Fibroblast of skin of left biceps (primary cell): ENCODE data around the gene HDAC4.

Experiments
- DNase-seq, 2 experiments: peaks; one replicate each; pipeline ENCODE4 v3.0.0-alpha.2; 2013; ENCODE audit warnings: low read depth in 2 of 2

HDAC4 gene

DNA sequence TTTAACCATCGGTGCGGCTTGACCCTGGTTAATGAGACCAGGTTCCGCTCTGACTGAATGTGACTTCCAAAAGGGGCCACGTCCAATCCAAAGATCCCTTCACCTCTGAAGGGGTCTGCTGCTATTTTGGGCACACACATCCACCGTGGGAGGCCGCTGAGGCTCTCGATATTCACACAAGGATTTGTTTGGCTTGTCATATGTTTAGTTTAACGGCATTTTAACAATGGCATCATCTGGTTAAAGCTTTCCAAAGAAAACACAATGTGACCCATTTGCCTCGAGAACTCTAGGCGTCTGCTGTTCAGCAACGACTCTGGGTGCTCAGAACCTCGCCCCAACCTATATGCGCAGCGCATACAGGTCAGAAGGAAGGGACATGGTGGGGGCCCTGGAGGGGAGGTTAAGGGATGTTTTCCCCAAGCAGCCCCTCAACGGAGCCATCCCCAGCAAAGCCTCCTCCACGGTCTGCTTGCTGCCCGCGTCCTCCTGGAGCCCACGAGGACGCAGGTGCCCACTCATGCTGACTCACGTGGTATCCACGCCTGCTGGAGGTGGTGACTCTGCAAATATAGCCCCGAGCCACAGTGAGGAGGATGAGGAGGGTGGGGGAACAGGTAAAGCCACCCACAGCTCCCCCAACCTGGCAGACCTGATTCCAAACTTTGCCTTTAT, 260.3 kb downstream of the HDAC4 start:
- DNase-seq: no peak

GRCh38 chr2:239139566-239139965, 261.3 kb downstream of the HDAC4 start:
- no peak for DNase-seq

GRCh38 chr2:239139101-239139500, 261.7 kb downstream of the HDAC4 start:
- DNase-seq: no peak

DNA sequence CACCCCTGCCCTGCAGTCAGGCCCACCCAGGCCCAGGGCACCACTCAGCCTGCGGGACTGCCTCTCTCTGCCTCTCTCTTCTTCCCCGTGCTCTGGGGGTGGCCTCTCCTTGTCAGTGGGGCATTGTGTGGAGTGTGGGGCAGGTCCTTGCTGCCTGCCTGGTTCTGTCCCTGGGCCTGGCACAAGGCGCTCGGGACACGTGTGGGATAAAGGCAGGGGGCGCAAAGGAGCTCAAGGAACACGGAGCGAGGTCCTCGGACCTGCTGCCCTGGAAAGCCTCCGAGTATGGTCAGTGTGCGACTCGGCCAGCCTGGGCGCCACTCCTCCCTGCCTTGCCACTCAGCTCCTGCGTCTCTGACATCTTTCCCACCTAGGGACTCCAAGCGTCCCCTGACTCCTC, 262.2 kb downstream of the HDAC4 start:
- DNase-seq: no peak

DNA sequence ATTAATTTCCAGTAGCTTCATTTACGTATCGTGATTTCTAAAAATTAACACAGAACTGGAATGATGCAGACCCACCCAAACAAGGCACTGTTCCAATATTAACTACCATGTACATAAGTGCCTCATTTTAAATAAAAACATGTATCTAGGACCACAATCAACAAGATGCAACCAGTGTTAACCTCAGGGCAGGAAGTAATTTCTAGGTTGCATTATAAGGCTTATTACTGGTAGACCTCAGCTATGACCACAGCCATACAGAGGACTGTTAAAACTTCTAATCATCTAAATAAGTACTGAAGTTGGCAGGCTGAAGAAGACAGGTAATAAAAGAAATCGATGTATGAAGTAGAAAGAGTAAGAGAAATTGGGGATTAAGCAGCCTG, 262.9 kb downstream of the HDAC4 start:
- DNase-seq: no peak

- no peak for DNase-seq
These were observed 263.5 kb downstream of the HDAC4 start for GRCh38 chr2:239137165-239137897.

DNA sequence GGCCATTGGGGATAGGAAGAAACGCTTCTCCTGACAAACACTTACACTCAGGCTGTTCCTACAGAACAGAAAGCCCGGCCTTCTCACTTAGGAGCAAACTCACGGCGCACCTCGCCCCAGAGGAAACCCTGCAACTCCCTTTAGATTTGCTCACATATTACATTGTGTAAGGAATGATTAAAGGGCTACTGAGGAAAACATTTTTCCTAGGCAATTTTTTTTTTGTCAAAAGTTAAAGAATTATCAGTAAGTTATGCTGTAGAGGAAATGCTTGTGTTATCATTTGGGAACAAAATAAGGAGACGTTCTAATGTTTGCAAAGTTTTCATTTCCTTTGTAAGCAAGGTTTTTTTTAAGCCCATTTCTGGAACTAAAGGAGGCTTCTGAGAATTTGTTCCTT, 264.1 kb downstream of the HDAC4 start:
- no peak for DNase-seq

- DNase-seq: no peak
These were observed 264.6 kb downstream of the HDAC4 start for GRCh38 chr2:239136203-239136602.

DNA sequence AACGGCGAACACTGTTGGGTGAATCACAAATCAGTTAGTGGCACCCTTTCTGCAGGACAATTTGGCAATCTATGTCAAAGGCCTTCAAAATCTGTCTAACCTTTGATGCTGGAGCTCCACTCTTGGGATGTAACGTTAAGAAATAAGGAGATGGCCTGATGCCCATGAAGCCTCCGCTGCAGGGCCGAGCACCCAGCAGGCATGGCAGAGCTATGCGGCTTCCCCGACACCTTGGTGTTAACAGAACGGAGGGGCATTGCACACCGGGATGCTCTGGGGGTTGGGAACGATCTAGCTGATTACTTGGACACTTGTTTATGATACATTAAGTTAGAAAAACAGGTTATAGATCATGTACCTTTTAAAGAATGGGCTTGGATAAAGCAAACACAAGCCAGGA, 265.3 kb downstream of the HDAC4 start:
- no peak for DNase-seq

GRCh38 chr2:239133945-239134570, 266.8 kb downstream of the HDAC4 start:
- no peak for DNase-seq

DNA sequence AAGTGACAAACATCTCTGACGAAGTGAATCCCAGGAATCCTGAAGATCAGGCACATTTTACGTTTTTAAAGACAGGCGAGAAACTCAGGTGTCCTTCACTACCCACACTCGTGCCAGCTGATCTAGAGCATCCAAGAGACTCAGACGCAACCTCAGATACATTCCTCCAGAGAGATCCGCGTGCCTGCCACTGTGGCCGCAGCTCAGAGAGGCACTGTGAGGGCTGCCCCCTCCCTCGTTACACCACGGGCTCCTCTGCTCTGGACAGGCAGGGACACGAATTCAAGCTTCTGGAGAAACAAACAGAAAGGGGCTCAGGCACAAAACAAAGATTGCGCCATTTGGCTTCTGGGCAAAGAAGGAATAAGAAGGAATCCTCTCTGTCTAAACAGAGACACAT, 268.0 kb downstream of the HDAC4 start:
- no peak for DNase-seq

- no peak for DNase-seq
These were observed 268.6 kb downstream of the HDAC4 start for GRCh38 chr2:239132156-239132709.

- no peak for DNase-seq
These were observed 269.3 kb downstream of the HDAC4 start for GRCh38 chr2:239131521-239131920.

GRCh38 chr2:239130786-239131325, 270.0 kb downstream of the HDAC4 start:
- DNase-seq: no peak

DNA sequence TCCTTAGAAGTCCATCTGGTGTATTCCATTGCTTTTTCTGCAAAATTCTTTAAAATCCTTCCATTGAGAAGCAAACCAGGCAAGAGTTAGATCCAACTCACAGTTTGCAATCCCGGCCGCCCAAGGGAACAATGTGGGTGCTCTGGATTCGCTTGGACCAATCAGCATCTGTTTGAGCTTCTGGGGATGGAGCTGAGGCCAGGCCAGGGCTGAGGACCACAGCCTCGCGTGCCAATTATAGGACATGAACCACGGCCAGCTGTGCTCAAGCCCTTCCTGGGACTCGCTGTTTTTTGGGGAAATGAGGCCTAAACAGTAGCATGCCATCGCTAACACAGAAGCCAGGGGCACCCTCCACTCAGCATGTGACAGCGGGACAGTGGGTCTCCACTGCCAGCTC, 270.8 kb downstream of the HDAC4 start:
- no peak for DNase-seq

DNA sequence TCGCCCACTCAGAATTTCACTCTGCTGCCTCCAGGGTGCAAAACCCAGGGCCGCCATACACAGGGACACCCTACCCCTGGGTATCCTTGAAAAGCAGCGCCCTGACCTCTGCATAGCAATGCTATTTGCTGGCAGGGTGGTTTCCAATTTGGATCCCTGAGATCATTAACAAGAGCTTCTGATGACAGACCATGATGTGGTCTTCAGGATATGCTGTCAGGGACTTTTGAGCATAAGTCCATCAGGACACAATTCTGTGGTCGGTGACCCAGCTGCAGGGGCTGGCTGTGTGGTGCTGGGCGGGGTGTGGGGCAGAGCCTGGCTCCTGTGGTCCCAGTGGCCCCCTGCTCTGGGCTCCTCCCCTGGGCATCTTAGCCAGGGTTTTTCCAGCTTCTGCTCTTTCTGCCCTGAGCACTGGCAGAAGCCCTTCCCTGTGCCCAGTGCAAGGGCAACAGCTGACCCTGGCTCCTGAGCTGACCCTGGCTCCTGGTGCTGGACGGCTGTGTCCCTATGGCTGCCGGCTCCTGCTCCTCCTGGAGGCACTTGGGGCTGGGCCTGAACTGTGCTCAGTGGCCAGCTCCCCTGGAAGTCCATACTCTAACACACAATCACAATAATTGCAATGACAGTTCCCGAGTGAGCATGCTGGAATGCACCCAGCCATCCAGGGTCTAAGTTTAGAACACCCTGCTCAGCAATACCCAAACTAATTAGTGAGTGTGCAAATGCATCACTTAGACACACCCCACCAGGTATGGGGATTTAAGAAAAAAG, 271.5 kb downstream of the HDAC4 start:
- no peak for DNase-seq

DNA sequence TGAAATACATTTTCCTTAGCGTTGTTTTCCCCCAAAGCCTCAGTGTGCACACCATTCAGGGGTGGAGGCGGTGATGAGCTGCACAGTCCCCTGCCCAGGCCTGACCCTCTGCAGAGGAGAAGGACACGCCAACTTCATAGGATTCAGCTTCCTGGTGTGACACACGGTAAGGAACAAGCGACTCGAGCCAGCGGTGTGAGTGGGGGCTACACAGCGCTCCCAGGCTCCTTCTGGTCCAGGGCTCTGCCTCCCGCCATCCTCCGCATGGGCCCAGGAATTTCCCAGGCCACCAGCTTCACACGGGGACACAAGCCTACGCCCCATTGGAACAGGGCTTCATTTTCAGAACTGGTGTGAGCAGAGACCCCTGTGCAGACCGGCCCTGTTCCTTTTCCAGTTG, 272.1 kb downstream of the HDAC4 start:
- DNase-seq: no peak

- no peak for DNase-seq
These were observed 273.3 kb downstream of the HDAC4 start for GRCh38 chr2:239127513-239127912.

DNA sequence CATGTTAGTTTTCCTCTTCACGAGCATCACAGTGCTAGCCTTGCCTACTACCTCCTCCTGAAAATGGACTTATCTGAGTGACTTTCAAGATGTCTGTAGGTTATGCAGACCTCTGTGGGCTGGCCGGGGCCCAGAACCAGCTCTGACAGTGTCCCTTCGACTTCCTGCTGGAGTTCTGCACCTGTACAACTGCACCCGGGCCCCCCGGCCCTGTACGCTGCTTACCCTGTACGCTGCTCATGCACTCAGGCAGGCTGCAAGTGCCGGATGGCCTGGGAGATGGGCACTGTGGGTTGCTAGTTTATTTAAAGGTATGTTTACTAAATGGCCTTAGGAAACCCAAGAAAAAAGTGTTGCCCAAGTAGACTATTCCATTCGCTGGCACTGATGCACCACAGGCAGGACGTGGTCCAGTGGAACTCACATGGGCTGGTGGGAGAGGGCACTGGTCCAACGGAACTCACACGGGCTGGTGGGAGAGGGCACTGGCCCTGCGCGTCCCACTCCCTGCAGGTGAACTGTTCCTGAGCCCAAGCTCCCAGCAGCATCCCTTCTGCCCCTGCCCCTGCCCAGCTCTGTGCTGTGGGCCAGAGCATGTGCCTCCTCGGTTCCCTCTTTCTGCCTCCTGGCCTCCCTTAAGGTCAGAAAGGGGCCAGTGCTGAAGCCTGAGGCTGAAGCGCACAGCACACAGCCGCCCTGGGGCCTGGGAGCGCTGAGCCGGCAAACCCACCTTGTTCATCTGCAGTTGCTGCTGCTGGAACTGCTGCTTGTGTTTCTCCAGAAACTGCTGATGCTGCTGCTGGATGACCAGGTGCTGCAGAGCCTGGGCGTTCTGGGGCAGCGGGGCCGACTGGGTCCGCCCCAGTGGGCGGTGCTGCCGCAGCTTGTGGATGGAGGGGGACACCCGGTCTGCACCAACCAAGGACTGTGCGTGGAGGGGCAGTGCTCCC, 274.8 kb downstream of the HDAC4 start:
- no peak for DNase-seq

DNA sequence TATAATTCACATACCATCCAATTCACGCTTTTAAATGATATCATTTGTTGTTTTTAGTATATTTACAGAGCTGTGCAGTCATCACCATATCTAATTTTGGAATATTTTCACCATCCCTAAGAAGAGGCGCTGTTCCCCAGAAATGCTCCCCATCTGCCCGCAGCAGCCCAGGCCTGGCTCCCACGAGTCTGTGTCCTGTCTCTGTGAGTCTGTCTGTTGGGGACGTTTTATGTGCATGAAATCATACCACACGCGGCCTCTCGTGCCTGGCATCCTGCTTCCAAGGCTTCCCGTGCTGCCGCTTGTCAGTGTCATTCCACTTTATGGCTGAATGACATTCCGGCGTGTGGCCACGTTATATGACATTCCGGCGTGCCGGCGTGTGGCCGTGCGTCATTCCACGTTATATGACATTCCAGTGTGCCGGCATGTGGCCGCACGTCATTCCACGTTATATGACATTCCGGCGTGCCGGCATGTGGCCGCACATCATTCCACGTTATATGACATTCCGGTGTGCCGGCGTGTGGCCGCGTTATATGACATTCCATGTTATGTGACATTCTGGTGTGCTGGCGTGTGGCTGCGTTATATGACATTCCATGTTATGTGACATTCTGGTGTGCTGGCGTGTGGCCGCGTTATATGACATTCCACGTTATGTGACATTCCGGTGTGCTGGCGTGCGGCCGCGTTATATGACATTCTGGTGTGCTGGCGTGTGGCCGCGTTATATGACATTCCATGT, 276.5 kb downstream of the HDAC4 start:
- DNase-seq: no peak
